Mesodermal cell (in vitro differentiated cells): Measurements from ENCODE around the gene COL27A1.
"Not testable (repeated sequence)": the region's sequence is repeated elsewhere in the genome, so short reads cannot be mapped to it uniquely, and the experiment has no call there.

Experiments
- H3K27ac ChIP-seq: 2 replicates; pipeline ENCODE4 v1.7.0; 2013; ENCODE audit warnings: mild to moderate bottlenecking, low read depth, low read length, moderate library complexity; ENCODE audit not compliant: severe bottlenecking
- H3K36me3 ChIP-seq: 2 replicates; pipeline ENCODE4 v1.7.1; 2013; ENCODE audit warnings: mild to moderate bottlenecking, low read length, moderate library complexity; ENCODE audit not compliant: control insufficient read depth, insufficient read depth
- H3K4me1 ChIP-seq: one replicate; pipeline ENCODE4 v1.7.1; 2013; ENCODE audit warnings: mild to moderate bottlenecking, low read length; ENCODE audit not compliant: insufficient read depth, control insufficient read depth, poor library complexity, severe bottlenecking
- H3K4me3 ChIP-seq: 2 replicates; pipeline ENCODE4 v1.7.0; 2013; ENCODE audit warnings: low read length, control low read depth, mild to moderate bottlenecking; ENCODE audit not compliant: insufficient read depth, poor library complexity, severe bottlenecking; ENCODE audit errors: extremely low read depth
- H3K9me3 ChIP-seq: 2 replicates; pipeline ENCODE4 v1.7.1; 2013; ENCODE audit warnings: mild to moderate bottlenecking, low read length, moderate library complexity; ENCODE audit not compliant: control insufficient read depth
- WGBS, 2 experiments: methylation state at CpG; one replicate each; pipeline ENCODE4 v1.1.5; 2013; ENCODE audit warnings: missing lambda C conversion rate in 2 of 2; ENCODE audit not compliant: insufficient coverage in 2 of 2; 5-methylcytosine and 5-hydroxymethylcytosine counted together

COL27A1 gene

GRCh38 chr9:114316605-114317230 is 161.4 kb downstream of the COL27A1 start:
- H3K36me3 ChIP-seq: peaks cover 3% of the 10 kb centered on the region
- H3K4me1 ChIP-seq: no peaks in the 10 kb centered on the region
- no peak overlapping the region for H3K4me3 ChIP-seq
- no peak overlapping the region for H3K27ac ChIP-seq
- WGBS, 2 experiments: 87 to 88% methylated on average over 6 of the region's 10 CpGs
- no peaks in the 10 kb centered on the region for H3K9me3 ChIP-seq

DNA sequence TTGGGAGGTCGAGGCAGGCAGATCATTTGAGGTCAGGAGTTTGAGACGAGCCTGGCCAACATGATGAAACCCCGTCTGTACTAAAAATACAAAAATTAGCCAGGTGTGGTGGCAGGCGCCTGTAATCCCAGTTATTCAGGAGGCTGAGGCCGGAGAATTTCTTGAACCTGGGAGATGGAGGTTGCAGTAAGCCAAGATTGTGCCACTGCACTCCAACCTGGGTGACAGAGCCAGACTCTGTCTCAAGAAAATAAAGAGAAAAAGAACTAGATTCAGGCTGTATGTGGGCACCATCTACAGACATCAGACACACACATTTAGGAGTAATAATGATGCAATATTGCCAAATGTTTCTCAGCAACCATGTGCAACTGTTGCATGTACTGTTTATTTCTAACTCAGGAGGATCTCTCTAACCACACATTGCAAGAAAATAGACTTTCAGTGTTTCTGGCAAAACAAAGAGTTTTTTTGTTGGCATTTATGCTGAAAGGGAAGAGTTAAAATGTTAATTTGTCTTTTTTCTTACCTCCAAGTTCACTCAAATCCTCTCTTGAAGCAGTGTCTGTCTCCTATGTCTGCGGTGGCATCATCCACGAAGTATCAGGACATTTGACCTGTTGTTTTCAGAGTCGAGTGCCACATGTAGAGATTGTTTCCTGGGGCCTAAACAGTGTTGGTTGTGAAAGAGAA is 162.5 kb downstream of the COL27A1 start:
- WGBS, 2 experiments: 85 to 90% methylated on average over 6 to 8 of the region's 8 CpGs
- no peak overlapping the region for H3K27ac ChIP-seq
- no peak overlapping the region for H3K4me3 ChIP-seq

DNA sequence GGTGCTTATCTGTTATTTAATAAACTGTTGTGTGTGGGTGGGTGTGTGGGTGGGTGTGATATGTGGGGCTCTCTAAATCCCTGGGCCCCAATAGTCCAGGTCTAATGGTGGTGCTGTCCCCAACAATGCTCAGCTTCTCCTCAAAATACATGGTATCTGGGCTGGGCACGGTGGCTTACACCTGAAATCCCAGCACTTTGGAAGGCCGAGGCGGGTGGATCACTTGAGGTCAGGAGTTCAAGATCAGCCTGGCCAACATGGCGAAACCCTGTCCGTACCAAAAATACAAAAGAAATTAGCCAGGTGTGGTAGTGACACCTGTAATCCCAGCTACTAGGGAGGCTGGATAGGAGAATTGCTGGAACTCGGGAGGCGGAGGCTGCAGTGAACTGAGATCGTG is 163.1 kb downstream of the COL27A1 start:
- 91 to 98% methylated on average over 6 of the region's 8 CpGs for WGBS, 2 experiments
- H3K27ac ChIP-seq: no peak overlapping the region
- H3K4me3 ChIP-seq: no peak overlapping the region

More for the DNA sequence above, 162.5 kb downstream of the COL27A1 start:
- H3K4me1 ChIP-seq: no peaks in the 10 kb centered on the region
- H3K9me3 ChIP-seq: no peaks in the 10 kb centered on the region
- no peaks in the 10 kb centered on the region for H3K36me3 ChIP-seq

DNA sequence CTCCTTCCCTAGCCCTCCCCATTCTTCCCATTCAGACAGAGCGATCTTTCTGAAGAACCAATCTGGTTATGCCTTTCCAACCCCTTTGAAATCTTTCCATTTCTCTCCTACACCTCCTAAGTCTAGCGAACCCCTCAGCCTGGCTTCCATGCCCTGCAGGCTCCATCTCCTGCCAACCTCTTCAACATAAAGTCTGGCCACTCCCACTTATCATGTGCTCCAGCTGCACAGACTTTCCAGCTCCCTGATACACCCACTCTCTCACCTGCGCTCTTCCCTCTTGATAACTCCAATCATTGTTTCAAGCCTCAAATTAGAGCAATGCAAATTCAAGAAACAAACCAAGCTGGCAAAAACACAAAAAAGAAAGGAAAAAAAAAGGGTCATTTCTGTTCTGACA is 163.8 kb downstream of the COL27A1 start:
- 85 to 88% methylated on average over 2 of the region's 3 CpGs for WGBS, 2 experiments
- H3K36me3 ChIP-seq: no peaks in the 10 kb centered on the region

More for the DNA sequence above, 163.1 kb downstream of the COL27A1 start:
- Histone ChIP-seq H3K36me3 (no peaks in the 10 kb centered on the region), H3K4me1 (no peaks in the 10 kb centered on the region), H3K9me3 (no peaks in the 10 kb centered on the region)

DNA sequence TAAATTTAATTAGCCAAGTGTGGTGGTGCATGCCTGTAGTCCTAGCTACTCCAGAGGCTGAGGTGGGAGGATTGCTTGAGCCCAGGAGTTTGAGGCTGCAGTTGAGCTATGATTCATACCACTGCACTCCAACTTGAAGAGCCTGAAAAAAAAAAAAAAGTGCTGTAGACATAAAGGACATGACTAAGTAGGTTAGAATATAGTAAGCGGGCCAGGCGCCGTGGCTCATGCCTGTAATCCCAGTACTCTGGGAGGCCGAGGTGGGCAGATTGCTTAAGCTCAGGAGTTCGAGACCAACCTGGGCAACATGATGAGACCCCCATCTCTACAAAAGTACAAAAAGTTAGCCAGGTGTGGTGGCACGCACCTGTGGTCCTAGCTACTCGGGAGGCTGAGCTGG is 165.4 kb downstream of the COL27A1 start:
- not testable (repeated sequence) for H3K36me3 ChIP-seq, H3K4me3 ChIP-seq, H3K27ac ChIP-seq, H3K4me1 ChIP-seq, H3K9me3 ChIP-seq
- 100% methylated on average over 4 of the region's 7 CpGs; no CpG with 5 or more reads in 1 of the 2 experiments for WGBS, 2 experiments

More for the DNA sequence above, 163.8 kb downstream of the COL27A1 start:
- Histone ChIP-seq H3K4me3 (no peak overlapping the region), H3K27ac (no peak overlapping the region), H3K4me1 (no peaks in the 10 kb centered on the region), H3K9me3 (no peaks in the 10 kb centered on the region)

DNA sequence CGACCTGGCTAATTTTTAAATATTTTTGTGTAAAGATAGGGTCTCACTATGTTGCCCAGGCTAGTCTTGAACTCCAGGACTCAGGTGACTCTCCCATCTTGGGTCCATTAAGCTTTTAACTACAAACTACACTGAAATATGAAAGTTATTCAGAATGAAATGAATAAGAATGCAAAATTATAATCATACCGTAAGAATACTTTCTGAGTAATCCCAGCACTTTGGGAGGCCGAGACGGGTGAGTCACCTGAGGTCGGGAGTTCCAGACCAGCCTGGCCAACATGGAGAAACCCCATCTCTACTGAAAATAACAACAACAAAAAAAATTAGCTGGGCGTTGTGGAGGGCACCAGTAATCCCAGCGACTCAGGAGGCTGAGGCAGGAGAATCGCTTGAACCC is 166.4 kb downstream of the COL27A1 start:
- Histone ChIP-seq H3K4me1 (no peaks in the 10 kb centered on the region), H3K9me3 (no peaks in the 10 kb centered on the region), H3K27ac (no peak overlapping the region), H3K36me3 (no peaks in the 10 kb centered on the region), H3K4me3 (no peak overlapping the region)
- 96 to 100% methylated on average over 1 to 5 of the region's 8 CpGs for WGBS, 2 experiments

- H3K9me3 ChIP-seq, H3K27ac ChIP-seq, H3K36me3 ChIP-seq, H3K4me3 ChIP-seq, H3K4me1 ChIP-seq: not testable (repeated sequence)
- WGBS, 2 experiments: 80 to 100% methylated on average over 1 to 2 of the region's 12 CpGs
These were observed 167.0 kb downstream of the COL27A1 start for GRCh38 chr9:114322160-114322818.

DNA sequence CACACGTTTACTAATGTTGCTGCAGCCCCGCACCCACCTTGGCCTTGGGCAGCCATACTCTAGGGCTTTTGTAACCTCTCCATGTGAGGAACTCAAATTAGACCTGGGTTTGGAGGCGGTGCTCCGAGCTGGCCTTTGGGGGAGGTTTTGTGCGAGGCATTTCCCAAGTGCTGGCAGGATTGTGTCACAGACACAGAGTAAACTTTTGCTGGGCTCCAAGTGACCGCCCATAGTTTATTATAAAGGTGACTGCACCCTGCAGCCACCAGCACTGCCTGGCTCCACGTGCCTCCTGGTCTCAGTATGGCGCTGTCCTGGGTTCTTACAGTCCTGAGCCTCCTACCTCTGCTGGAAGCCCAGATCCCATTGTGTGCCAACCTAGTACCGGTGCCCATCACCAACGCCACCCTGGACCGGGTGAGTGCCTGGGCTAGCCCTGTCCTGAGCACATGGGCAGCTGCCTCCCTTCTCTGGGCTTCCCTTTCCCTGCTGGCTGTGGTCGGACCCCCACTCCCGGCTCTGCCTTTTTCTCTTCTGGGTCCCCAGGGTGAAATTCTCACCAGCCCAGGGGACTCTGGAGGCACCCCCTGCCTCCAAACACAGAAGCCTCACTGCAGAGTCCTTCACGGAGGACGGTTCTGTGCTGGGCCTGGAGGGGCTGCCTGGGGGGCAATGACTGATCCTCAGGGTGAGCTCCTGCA is 167.6 kb downstream of the COL27A1 start, which contains the start of gene ORM1:
TSS of gene ORM1 (plus strand) at position 268 of the 701 bp plus-strand sequence. CDS start at position 304, 36 bp downstream.
- WGBS, 2 experiments: no CpG with 5 or more reads among the region's 15 CpGs
- H3K36me3 ChIP-seq: not testable (repeated sequence)

GRCh38 chr9:114323849-114324248 is 168.5 kb downstream of the COL27A1 start:
- H3K4me1 ChIP-seq, H3K9me3 ChIP-seq, H3K4me3 ChIP-seq, H3K36me3 ChIP-seq, H3K27ac ChIP-seq: not testable (repeated sequence)
- WGBS, 2 experiments: 93 to 94% methylated on average over 4 of the region's 6 CpGs

More for the DNA sequence above, 167.6 kb downstream of the COL27A1 start, which contains the start of gene ORM1:
- not testable (repeated sequence) for H3K9me3 ChIP-seq, H3K4me3 ChIP-seq, H3K4me1 ChIP-seq, H3K27ac ChIP-seq

GRCh38 chr9:114324492-114324891 is 169.2 kb downstream of the COL27A1 start:
- WGBS, 2 experiments: 93% methylated on average over 6 of the region's 8 CpGs
- H3K4me3 ChIP-seq: no peak overlapping the region

More at GRCh38 chr9:114324492-114324891, 169.2 kb downstream of the COL27A1 start:
- Histone ChIP-seq H3K4me1 (no peaks in the 10 kb centered on the region), H3K36me3 (no peaks in the 10 kb centered on the region), H3K27ac (no peak overlapping the region), H3K9me3 (no peaks in the 10 kb centered on the region)
